Astrocyte (in vitro differentiated cells and primary cell): ENCODE measurements around the gene ARL9.

Experiments
- CTCF ChIP-seq: IDR thresholded peaks from 2 replicates; pipeline ENCODE4 v1.5.1; 2011; ENCODE audit warnings: low read depth, mild to moderate bottlenecking, inconsistent platforms, low read length, moderate library complexity; ENCODE audit not compliant: insufficient read depth
- EZH2 ChIP-seq: IDR thresholded peaks from 2 replicates; pipeline ENCODE4 v1.6.1; 2012; ENCODE audit warnings: mild to moderate bottlenecking, low read length, inconsistent platforms; ENCODE audit not compliant: insufficient read depth

- no peak for TF ChIP-seq CTCF
- TF ChIP-seq EZH2: no peak
These were observed 43.4 kb upstream of the ARL9 start for GRCh38 chr4:56462157-56462556.
